Bronchial epithelial cell (primary cell): ENCODE measurements around the gene NOL4L. TPM values are rescaled to one million over a fixed set of nuclear protein-coding genes. Genes with fewer than 3 reads are reported as not detected.

ENCODE experiments used
- DNase-seq: peaks from one replicate; pipeline ENCODE4 v3.0.0-alpha.2; 2010; ENCODE audit warnings: low read depth
- FAIRE-seq: peaks from 2 replicates; lab custom pipeline; 2011; peaks lifted over from hg19 to GRCh38; lab: Jason Lieb, UNC
- H3K27me3 ChIP-seq: 2 replicates; pipeline ENCODE4 v1.5.1; 2011; ENCODE audit warnings: low read length; ENCODE audit not compliant: control insufficient read depth, insufficient read depth
- H3K36me3 ChIP-seq: 2 replicates; pipeline ENCODE4 v1.5.1; 2011; ENCODE audit warnings: low read length; ENCODE audit not compliant: control insufficient read depth, insufficient read depth
- H3K4me3 ChIP-seq: 2 replicates; pipeline ENCODE4 v1.5.1; 2011; ENCODE audit warnings: mild to moderate bottlenecking, low read depth, low read length, control low read depth
- CTCF ChIP-seq: IDR thresholded peaks from 2 replicates; pipeline ENCODE4 v1.5.1; 2011; ENCODE audit warnings: mild to moderate bottlenecking, moderate library complexity, low read length, control low read depth, inconsistent platforms; ENCODE audit not compliant: insufficient read depth, severe bottlenecking
- total RNA-seq: library from RNA; depleted of rRNA; stranded (reverse); fragments of >200 nt; gene quantifications from 2 replicates; pipeline ENCODE4 v1.2.1, GENCODE V29; 2014

NOL4L gene
- total RNA-seq, 1 donor from 2014 or later, result 1.8 TPM

- H3K27me3 ChIP-seq, result no peaks in the 10 kb centered on the region
- FAIRE-seq, result no peak
- DNase-seq, result no peak
- H3K4me3 ChIP-seq, result no peak overlapping the region
- peaks cover 4% of the 10 kb centered on the region for H3K36me3 ChIP-seq
- no peak for TF ChIP-seq CTCF
Observed at GRCh38 chr20:32451340-32451681, 133.8 kb downstream of the NOL4L start.

GRCh38 chr20:32450484-32451061, 134.6 kb downstream of the NOL4L start:
- H3K27me3 ChIP-seq, result no peaks in the 10 kb centered on the region
- no peak for TF ChIP-seq CTCF
- DNase-seq (no peak), FAIRE-seq (no peak)
- no peak overlapping the region for H3K4me3 ChIP-seq
- peaks cover 5% of the 10 kb centered on the region for H3K36me3 ChIP-seq

DNA sequence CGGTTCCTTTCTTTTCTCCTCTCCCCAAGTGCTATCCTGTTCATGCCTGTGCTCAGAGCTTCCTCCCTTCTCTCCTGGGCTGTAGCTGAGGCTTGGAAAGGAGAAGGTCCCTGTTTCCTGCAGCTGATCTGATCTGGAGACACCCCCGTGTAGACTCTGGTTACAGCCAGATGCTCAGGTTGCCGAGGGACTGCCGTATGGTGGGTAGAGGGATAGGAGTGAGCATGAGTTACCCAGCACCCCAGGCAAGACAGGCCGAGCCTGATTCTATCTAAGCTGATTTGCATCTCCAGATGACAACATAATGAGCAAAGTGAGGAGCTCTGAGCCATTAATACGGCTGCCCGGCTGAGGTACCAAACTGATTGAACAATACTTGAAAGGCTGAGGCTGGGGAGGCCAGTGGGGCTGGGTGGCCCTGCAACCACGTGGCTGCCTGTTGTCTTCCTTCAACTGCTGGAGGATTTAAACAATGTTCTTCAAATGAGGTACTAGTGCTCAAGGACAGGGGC, 135.2 kb downstream of the NOL4L start:
- no peak for TF ChIP-seq CTCF
- peaks cover 5% of the 10 kb centered on the region for H3K36me3 ChIP-seq
- H3K27me3 ChIP-seq, result no peaks in the 10 kb centered on the region
- FAIRE-seq, result peak; percentile 50
- no peak for DNase-seq
- H3K4me3 ChIP-seq, result no peak overlapping the region

DNA sequence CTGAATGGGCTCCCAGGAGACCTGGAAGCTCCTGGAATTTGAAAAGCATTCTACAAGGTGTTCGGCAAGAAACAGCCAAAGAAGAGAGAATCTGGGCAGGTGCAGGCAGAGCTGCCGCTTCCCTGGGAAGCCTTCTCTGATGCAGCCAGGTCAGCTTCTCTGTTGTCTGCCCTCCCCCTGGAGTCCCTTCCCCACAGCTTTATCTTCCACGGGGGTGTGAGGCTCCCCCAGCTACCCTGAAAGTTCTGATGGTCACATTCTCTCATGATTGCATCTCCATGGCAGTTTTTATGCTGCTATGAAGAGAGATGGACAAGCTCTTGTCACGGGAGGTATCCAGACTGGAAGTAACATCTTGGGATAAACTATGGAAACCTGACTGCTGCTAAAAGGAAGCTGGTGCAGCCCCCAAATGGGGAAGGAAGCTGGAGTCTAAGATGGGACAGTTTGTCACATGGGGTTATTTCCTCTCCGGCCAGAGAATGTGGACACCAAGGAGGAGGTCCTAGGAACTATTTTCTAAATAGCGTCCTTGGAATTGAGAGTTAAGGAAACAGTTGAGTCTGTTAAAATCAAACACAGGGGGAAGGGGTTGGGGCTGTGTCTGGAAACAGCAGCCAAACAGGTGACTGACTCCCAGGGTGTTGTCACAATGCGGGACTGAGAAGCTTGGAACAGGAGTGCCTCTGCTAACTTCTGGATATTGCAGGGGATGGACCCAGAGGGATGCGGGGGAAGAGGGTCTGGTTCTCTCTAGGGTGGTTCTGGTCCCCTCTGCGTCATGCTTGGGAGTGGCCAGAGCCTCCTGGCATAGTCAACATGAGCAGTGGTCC, 135.9 kb downstream of the NOL4L start:
- no peak for DNase-seq
- H3K27me3 ChIP-seq, result no peaks in the 10 kb centered on the region
- peaks cover 5% of the 10 kb centered on the region for H3K36me3 ChIP-seq
- TF ChIP-seq CTCF, result no peak
- H3K4me3 ChIP-seq, result no peak overlapping the region
- no peak for FAIRE-seq

GRCh38 chr20:32448306-32449056, 136.7 kb downstream of the NOL4L start:
- TF ChIP-seq CTCF, result no peak
- no peak for DNase-seq
- H3K27me3 ChIP-seq, result no peaks in the 10 kb centered on the region
- H3K4me3 ChIP-seq, result no peak overlapping the region
- H3K36me3 ChIP-seq, result peaks cover 5% of the 10 kb centered on the region
- no peak for FAIRE-seq
